Neural cell (in vitro differentiated cells): ENCODE measurements around the gene HDGFL2. TPM values are rescaled to one million over a fixed set of nuclear protein-coding genes. Genes with fewer than 3 reads are reported as not detected.

Source experiments
- H2AFZ ChIP-seq: fragments of 200-600, 300-800 bp; sonication (generic), shearing (Covaris generic); 2 replicates; pipeline ENCODE4 v1.6.0; 2014; ENCODE audit warnings: low read depth, mild to moderate bottlenecking, antibody characterized with exemption, low read length, moderate library complexity
- H3F3A ChIP-seq: fragments of 200-600 bp; shearing (Covaris generic); 2 replicates; pipeline ENCODE4 v1.6.1; 2016; ENCODE audit warnings: mild to moderate bottlenecking, moderate library complexity, mixed read lengths, antibody characterized with exemption, low read length; ENCODE audit not compliant: insufficient read depth, poor library complexity, severe bottlenecking
- H3K27ac ChIP-seq: fragments of 200-600, 300-800 bp; sonication (generic), shearing (Covaris generic); 2 replicates; pipeline ENCODE4 v1.5.1; 2014; ENCODE audit warnings: mild to moderate bottlenecking, low read length, moderate library complexity
- H3K27me3 ChIP-seq: fragments of 300-800, 200-600 bp; sonication (generic), shearing (Covaris generic); 2 replicates; pipeline ENCODE4 v1.6.0; 2014; ENCODE audit warnings: mild to moderate bottlenecking, low read depth, low read length, moderate library complexity; ENCODE audit not compliant: insufficient read depth
- H3K36me3 ChIP-seq: fragments of 300-800, 200-600 bp; sonication (generic), shearing (Covaris generic); 2 replicates; pipeline ENCODE4 v1.5.1; 2014; ENCODE audit warnings: mild to moderate bottlenecking, antibody characterized with exemption, low read length, moderate library complexity; ENCODE audit not compliant: insufficient read depth
- H3K4me2 ChIP-seq: fragments of 300-800, 200-600 bp; sonication (generic), shearing (Covaris generic); 2 replicates; pipeline ENCODE4 v1.6.0; 2014; ENCODE audit warnings: mild to moderate bottlenecking, low read length
- H3K4me3 ChIP-seq: fragments of 300-800, 200-600 bp; sonication (generic), shearing (Covaris generic); 2 replicates; pipeline ENCODE4 v1.5.1; 2014; ENCODE audit warnings: mild to moderate bottlenecking, low read length, moderate library complexity
- H3K79me2 ChIP-seq: fragments of 200-600 bp; shearing (Covaris generic); replicated peaks from 2 replicates; pipeline ENCODE4 v1.6.0; 2014; ENCODE audit warnings: mild to moderate bottlenecking, low read length, moderate library complexity; ENCODE audit not compliant: insufficient read depth
- H3K9ac ChIP-seq: fragments of 300-800, 200-600 bp; sonication (generic), shearing (Covaris generic); 2 replicates; pipeline ENCODE4 v1.6.1; 2016; ENCODE audit warnings: mild to moderate bottlenecking, low read length, mixed read lengths
- H3K9me2 ChIP-seq: fragments of 200-600 bp; shearing (Covaris generic); 2 replicates; pipeline ENCODE4 v1.6.1; 2016; ENCODE audit warnings: mild to moderate bottlenecking, low read length, mixed read lengths; ENCODE audit not compliant: insufficient read depth
- H3K9me3 ChIP-seq: fragments of 200-600, 300-800 bp; sonication (generic), shearing (Covaris generic); 2 replicates; pipeline ENCODE4 v1.6.1; 2016; ENCODE audit warnings: mild to moderate bottlenecking, mixed run types, low read length, moderate library complexity, mixed read lengths
- H4K20me1 ChIP-seq: fragments of 200-600 bp; shearing (Covaris generic); 2 replicates; pipeline ENCODE4 v1.6.1; 2016; ENCODE audit warnings: mild to moderate bottlenecking, mixed run types; ENCODE audit not compliant: insufficient read depth
- CTCF ChIP-seq: fragments of 450-650 bp; IDR thresholded peaks from 2 replicates; pipeline ENCODE4 v1.5.1; 2014; ENCODE audit warnings: antibody characterized with exemption, mild to moderate bottlenecking, moderate library complexity; ENCODE audit not compliant: poor library complexity, severe bottlenecking
- EP300 ChIP-seq: fragments of 450-650 bp; conservative IDR thresholded peaks from 2 replicates; pipeline ENCODE4 v1.6.1; 2014; ENCODE audit warnings: antibody characterized with exemption, mild to moderate bottlenecking, moderate library complexity; ENCODE audit not compliant: poor library complexity, severe bottlenecking
- EZH2 ChIP-seq: fragments of 200-600, 300-800 bp; shearing (Covaris generic), sonication (generic); IDR thresholded peaks from 2 replicates; pipeline ENCODE4 v1.6.1; 2014; ENCODE audit warnings: antibody characterized with exemption, low read length, borderline replicate concordance, mild to moderate bottlenecking; ENCODE audit not compliant: insufficient read depth, poor library complexity, severe bottlenecking
- MXI1 ChIP-seq: fragments of 450-650 bp; conservative IDR thresholded peaks from 2 replicates; pipeline ENCODE4 v1.6.1; 2014; ENCODE audit warnings: antibody characterized with exemption, mild to moderate bottlenecking; ENCODE audit not compliant: poor library complexity, severe bottlenecking
- POLR2AphosphoS5 ChIP-seq: IDR thresholded peaks from 2 replicates; pipeline ENCODE4 v1.6.1; 2012
- RAD21 ChIP-seq: fragments of 450-650 bp; conservative IDR thresholded peaks from 2 replicates; pipeline ENCODE4 v1.6.1; 2014; ENCODE audit warnings: antibody characterized with exemption, mild to moderate bottlenecking, moderate library complexity
- REST ChIP-seq: IDR thresholded peaks from 2 replicates; pipeline ENCODE4 v1.6.1; 2012; ENCODE audit warnings: borderline replicate concordance
- SMC3 ChIP-seq: fragments of 450-650 bp; conservative IDR thresholded peaks from 2 replicates; pipeline ENCODE4 v1.6.1; 2014; ENCODE audit warnings: antibody characterized with exemption, mild to moderate bottlenecking, moderate library complexity; ENCODE audit not compliant: poor library complexity
- TAF1 ChIP-seq: IDR thresholded peaks from 2 replicates; pipeline ENCODE4 v1.6.1; 2012; ENCODE audit warnings: low read depth
- polyA plus RNA-seq: library from polyadenylated mRNA; depleted of rRNA; stranded (reverse); fragments of >200 nt; gene quantifications from 2 replicates; pipeline ENCODE4 v1.2.3, GENCODE V29; 2014

The HDGFL2 gene
- polyA plus RNA-seq, 1 donor from 2014 or later: 79.7 TPM

GRCh38 chr19:4434391-4434790 is 37.7 kb upstream of the HDGFL2 start:
- Histone ChIP-seq H3K79me2 (no peaks in the 10 kb centered on the region), H3K4me2 (no peak overlapping the region), H2AFZ (no peak overlapping the region), H3K9me3 (no peaks in the 10 kb centered on the region), H3K27me3 (no peaks in the 10 kb centered on the region), H3K4me3 (no peak overlapping the region), H3K9ac (no peak overlapping the region), H3K36me3 (no peaks in the 10 kb centered on the region), H3K27ac (no peak overlapping the region), H4K20me1 (no peaks in the 10 kb centered on the region), H3K9me2 (no peaks in the 10 kb centered on the region), H3F3A (no peaks in the 10 kb centered on the region)
- TF ChIP-seq EP300 (no peak), RAD21 (no peak), EZH2 (no peak), SMC3 (no peak), REST (no peak), TAF1 (no peak), MXI1 (no peak), POLR2AphosphoS5 (no peak), CTCF (no peak)

- Histone ChIP-seq H4K20me1 (no peaks in the 10 kb centered on the region), H3K27ac (no peak overlapping the region), H3F3A (no peaks in the 10 kb centered on the region), H2AFZ (no peak overlapping the region), H3K9ac (no peak overlapping the region), H3K79me2 (no peaks in the 10 kb centered on the region), H3K4me3 (no peak overlapping the region), H3K4me2 (no peak overlapping the region), H3K9me2 (no peaks in the 10 kb centered on the region), H3K9me3 (no peaks in the 10 kb centered on the region), H3K27me3 (no peaks in the 10 kb centered on the region), H3K36me3 (no peaks in the 10 kb centered on the region)
- TF ChIP-seq RAD21 (no peak), REST (no peak), EZH2 (no peak), SMC3 (no peak), TAF1 (no peak), MXI1 (no peak), POLR2AphosphoS5 (no peak)
Observed at GRCh38 chr19:4436231-4436630, 35.9 kb upstream of the HDGFL2 start.
